Camera-type eye (tissue), 1 donor: ENCODE data around the gene ZNF135. TPM values are rescaled to one million over a fixed set of nuclear protein-coding genes. Genes with fewer than 3 reads are reported as not detected.

Experiments
- total RNA-seq: library from RNA; depleted of rRNA; stranded (reverse); fragments of >200 nt; gene quantifications from one replicate; pipeline ENCODE4 v1.2.3, GENCODE V29; 2014

ZNF135 gene
- 25.1 TPM for total RNA-seq

GRCh38 chr19:58059003-58059670 is at the start of gene ZNF135:
TSS of gene ZNF135 (plus strand) at chr19:58059282. CDS start at chr19:58060003, 721 bp downstream.

GRCh38 chr19:58033741-58034476 is 25.2 kb upstream of the ZNF135 start, which contains the start of gene ZSCAN1:
TSS of gene ZSCAN1 (plus strand) at chr19:58034025. CDS start at chr19:58037837, 3,812 bp downstream.

GRCh38 chr19:58097781-58098681 is 38.9 kb downstream of the ZNF135 start, which contains the start of gene ZSCAN18:
TSS of gene ZSCAN18 (minus strand) at chr19:58098231. CDS start at chr19:58090267, 7,964 bp downstream.

Other genes starting within 250 kb of the ZNF135 start
- 10.1 TPM for gene ZNF552, start 244.4 kb upstream of the ZNF135 start, total RNA-seq
- 30.3 TPM for gene ZNF587B, start 229.0 kb upstream of the ZNF135 start, total RNA-seq
- 65.3 TPM for gene ZNF587, start 209.4 kb upstream of the ZNF135 start, total RNA-seq
- 32.8 TPM for gene ZNF814, start 170.2 kb upstream of the ZNF135 start, total RNA-seq
- gene ZNF417, start 142.7 kb upstream of the ZNF135 start, total RNA-seq, result 52.0 TPM
- gene ZNF418, start 123.9 kb upstream of the ZNF135 start, total RNA-seq, result 31.7 TPM
- gene ZNF256, start 111.6 kb upstream of the ZNF135 start, total RNA-seq, result 19.6 TPM
- 0.66 TPM for gene C19orf18, start 84.7 kb upstream of the ZNF135 start, total RNA-seq
- gene ZNF606, start 56.5 kb upstream of the ZNF135 start, total RNA-seq, result 101 TPM
- 0.38 TPM for gene ZSCAN1, start 25.3 kb upstream of the ZNF135 start, total RNA-seq
- gene ZSCAN18, start 38.9 kb downstream of the ZNF135 start, total RNA-seq, result 140 TPM
- 30.3 TPM for gene ZNF329, start 91.5 kb downstream of the ZNF135 start, total RNA-seq
- 37.1 TPM for gene ZNF274, start 123.8 kb downstream of the ZNF135 start, total RNA-seq
- 105 TPM for gene ZNF544, start 169.6 kb downstream of the ZNF135 start, total RNA-seq
- gene ZNF8, start 219.7 kb downstream of the ZNF135 start, total RNA-seq, result 21.1 TPM
- gene ERVK3-1, start 246.1 kb downstream of the ZNF135 start, total RNA-seq, result 37.8 TPM